ENCODE measurements around the gene INHBE. TPM values are rescaled to one million over a fixed set of nuclear protein-coding genes. Genes with fewer than 3 reads are reported as not detected.
"Not testable (repeated sequence)": the region's sequence is repeated elsewhere in the genome, so short reads cannot be mapped to it uniquely, and the experiment has no call there.

Gene INHBE, protein sequence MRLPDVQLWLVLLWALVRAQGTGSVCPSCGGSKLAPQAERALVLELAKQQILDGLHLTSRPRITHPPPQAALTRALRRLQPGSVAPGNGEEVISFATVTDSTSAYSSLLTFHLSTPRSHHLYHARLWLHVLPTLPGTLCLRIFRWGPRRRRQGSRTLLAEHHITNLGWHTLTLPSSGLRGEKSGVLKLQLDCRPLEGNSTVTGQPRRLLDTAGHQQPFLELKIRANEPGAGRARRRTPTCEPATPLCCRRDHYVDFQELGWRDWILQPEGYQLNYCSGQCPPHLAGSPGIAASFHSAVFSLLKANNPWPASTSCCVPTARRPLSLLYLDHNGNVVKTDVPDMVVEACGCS
- total RNA-seq, result not detected

DNA sequence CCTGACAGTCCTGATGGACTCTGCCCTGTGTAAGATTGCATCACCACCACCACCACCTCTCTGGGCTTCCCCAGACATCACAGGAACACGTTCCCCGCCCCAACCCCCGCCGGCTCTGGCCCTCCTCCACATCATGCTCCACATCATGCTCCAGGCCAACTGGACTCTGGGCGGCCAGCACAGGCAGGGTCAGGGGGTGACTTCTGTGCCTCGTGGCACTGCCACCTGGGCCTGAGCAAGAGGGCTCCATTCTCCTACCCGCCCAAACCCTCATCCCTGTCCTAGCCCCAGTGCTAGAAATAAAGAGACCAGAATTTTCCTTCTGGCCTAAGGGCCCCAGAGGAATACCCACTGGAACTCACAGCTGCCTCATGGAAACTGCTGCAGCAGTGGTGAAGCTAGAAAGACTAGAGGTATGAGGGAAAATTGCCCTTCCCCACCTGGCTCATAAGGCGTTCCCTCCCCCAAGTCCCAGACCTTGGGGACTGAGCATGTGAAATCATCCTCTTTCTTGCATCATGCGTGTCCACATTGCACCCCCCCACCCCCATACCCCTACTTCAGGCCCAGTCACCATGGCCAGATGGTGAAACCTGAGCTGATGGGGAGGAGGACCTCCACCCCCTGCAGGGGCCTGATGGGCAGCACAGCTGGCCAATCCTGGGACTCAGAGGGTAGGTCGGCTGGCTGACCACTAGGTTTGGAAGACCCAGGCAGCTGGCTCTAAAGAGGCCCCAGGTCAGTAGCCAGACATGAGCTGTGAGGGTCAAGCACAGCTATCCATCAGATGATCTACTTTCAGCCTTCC is at the start of gene INHBE:
Gene INHBE, plus strand, starts transcription at position 742 of the 808 bp plus-strand sequence. CDS start 230 bp downstream, outside the sequence.
- DNase-seq, result no peak

DNA sequence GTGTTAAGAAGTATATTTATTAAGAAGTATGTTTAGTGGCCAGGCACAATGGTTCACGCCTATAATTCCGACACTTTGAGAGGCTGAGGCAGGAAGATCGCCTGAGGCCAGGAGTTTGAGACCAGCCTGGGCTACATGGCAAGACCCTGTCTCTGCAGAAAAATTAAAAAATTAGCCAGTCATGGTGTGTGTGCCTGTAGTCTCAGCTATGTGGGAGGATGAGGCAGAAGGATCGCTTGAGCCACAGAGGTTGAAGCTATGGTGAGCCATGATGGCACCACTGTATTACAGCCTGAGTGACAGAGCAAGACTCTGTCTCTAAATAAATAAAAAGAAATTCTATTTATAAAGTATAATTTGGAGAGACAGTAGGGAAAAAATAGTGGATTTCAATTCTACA is 44.6 kb upstream of the INHBE start:
- no peak for DNase-seq

DNA sequence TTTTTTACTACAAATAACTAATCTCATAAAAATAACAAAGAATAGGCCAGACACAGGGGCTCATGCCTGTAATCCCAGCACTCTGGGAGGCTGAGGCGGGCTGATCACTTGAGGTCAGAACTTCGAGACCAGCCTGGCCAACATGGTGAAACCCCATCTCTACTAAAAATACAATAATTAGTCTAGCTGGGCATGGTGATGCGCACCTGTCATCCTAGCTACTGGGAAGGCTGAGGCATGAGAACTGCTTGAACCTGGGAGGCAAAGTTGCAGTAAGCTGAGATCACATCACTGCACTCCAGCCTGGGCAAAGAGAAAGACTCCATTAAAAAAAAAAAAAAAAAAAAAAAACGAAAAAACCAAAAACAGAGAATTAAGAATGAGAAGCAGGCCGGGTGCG is 40.9 kb upstream of the INHBE start:
- DNase-seq, result not testable (repeated sequence)

DNA sequence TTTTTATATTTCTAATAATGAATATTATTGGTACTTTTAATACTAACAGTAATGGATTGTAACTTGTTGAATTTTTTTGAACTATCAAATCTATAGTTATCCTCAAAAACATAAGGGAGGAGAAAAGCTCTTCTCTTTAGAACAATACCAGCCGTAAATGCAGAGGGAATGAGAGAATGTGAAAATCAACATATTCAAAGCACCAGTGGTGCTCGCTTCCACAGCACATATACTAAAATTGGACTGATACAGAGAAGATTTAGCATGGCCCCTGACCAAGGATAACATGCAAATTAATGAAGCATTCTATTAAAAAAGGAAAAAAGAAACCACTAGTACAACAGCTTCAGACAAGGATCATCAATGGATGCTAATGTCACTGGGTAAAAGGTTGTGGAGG is 40.0 kb upstream of the INHBE start:
- no peak for DNase-seq

DNA sequence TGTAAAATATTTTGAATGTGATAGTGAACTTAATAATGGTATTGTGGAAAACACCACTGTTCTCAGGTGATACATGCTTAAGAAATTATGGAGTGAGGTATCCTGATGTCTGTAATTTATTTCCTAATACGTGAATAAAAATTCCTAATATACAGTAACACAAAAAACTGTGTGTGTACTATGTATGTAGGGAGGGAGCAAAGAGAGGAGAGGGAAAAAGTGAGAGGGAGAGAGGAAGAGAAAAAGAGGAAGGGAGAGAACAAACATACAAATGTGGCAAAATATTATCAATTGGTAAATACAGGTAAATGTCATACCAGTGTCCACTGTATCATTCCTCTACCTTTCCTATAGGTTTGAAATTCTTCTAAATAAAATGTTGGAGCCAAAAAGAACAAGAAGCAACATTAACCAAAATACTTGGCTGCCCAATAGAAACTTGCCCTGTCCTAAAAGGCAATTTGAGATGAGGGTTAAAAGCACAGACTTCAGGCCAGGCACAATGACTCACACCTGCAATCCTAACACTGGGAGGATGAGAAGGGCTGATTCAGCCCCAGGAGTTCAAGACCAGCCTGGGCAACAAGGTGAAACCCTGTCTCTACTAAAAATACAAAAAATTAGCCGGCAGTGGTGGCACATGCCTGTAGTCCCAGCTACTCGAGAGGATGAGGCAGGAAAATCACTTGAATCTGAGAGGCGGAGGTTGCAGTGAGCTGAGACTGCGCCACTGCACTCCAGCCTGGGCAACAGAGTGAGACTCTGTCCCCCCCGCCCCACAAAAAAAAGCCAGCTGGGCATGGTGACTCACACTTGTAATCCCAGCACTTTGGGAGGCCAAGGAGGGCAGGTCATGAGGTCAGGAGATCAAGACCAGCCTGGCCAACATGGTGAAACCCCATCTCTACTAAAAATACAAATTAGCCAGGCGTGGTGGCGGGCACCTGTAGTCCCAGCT is 38.8 kb upstream of the INHBE start:
- DNase-seq, result no peak

DNA sequence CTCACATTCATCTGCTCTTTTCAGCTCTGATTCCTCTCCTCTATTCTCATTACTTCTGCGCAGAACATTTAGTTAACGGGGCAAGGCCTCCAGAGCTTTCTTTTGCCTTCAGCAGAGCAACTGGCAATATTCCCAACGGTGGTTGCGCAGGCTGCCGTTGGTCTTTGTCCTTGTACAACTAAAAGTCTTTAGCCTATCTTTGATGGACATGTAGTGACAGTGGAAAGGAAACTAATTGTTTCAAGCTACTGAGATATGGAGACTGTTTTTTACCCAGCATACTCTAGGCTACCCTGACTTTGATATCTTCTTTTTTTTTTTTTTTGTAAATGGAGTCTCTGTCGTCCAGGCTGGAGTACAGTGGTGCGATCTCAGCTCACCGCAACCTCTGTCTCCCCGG is 36.9 kb upstream of the INHBE start:
- no peak for DNase-seq

DNA sequence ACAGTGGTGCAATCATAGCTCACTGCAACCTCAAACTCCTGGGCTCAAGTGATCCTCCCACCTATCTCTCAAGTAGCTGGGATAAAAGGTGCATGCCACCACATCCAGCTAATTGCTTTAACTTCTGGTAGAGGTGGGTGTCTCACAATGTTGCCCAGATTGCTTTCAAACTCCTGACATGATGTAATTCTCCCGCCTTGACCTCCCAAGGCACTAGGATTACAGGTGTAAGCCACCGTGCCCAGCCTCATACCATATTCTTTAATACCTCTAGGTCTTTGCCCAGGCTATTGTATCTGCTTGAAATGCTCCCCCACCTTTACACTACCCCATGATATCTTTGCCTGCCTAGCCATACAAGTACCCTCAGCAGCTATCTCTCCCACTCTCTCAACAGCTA is 35.6 kb upstream of the INHBE start:
- no peak for DNase-seq

DNA sequence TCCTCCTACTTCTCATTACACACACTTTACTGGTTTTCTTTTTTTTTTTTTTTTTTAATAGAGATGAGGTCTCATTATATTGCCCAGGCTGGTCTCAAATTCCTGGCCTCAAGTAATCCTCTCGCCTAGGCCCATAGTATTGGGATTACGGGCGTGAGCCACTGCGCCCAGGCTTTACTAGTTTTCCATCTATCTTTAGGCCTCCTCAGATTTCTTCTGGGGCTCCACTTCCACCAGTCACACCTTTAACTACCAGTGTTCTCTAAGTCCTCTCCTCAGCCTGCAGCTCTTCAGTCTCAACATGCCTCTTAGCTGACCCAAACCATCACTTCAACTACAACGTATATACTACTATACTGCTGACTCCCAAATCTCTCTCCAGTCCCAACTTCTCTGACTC is 34.6 kb upstream of the INHBE start:
- DNase-seq, result no peak

DNA sequence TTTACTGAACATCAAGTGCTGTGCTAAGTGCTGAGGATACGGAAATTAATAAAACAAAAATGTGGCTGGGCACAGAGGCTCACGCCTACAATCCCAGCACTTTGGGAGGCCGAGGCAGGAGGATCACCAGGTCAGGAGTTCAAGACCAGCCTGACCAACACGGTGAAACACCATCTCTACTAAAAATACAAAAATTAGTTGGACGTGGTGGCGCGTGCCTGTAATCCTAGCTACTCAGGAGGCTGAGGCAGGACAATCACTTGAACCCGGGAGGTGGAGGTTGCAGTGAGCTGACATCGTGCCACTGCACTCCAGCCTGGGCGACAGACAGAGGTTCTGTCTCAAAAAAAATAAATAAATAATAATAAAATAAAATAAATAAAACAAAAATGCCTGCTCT is 28.2 kb upstream of the INHBE start:
- not testable (repeated sequence) for DNase-seq

DNA sequence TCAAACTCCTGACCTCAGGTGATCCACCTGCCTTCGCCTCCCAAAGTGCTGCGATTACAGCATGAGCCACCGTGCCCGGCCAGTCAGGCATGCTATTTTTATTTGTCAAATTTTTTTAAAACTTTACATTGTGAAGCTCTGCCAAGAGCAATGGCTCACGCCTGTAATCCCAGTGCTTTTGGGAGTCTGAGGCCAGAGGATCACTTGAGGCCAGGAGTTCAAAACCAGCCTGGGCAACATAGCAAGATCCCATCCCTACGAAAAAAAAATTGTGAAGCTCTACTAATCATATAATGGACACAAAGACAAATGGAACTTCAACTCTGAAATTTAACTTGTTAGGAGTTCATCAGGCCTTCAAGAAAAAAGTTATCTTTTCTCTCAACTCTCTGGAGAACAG is 26.1 kb upstream of the INHBE start:
- no peak for DNase-seq

DNA sequence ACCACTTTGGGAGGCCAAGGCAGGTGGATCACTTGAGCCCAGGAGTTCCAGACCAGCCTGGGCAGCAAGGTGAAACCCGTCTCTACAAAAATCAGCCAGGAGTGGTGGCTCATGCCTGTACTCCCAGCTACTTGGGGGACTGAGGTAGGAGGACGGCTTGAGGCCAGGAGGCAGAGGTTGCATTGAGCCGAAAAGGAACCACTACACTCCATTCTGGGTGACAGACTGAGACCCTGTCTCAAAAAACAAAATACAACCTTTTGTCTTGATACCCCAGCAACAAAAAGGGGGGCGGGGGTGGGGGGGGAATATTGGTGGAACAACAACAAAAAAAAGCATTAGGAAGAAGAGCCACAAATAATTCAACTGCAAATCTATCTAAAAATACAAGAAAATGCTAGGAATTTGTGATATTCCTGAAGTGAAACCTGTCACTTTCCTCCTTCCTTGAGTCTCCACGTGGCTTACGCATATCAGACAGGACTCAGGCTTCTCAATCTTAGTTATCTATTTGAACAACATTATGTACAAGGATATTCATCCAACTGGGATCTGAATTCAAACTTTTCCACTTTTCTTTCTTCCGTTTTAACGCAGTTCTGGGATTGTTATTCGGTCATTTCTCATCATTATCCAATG is 25.5 kb upstream of the INHBE start:
- no peak for DNase-seq

DNA sequence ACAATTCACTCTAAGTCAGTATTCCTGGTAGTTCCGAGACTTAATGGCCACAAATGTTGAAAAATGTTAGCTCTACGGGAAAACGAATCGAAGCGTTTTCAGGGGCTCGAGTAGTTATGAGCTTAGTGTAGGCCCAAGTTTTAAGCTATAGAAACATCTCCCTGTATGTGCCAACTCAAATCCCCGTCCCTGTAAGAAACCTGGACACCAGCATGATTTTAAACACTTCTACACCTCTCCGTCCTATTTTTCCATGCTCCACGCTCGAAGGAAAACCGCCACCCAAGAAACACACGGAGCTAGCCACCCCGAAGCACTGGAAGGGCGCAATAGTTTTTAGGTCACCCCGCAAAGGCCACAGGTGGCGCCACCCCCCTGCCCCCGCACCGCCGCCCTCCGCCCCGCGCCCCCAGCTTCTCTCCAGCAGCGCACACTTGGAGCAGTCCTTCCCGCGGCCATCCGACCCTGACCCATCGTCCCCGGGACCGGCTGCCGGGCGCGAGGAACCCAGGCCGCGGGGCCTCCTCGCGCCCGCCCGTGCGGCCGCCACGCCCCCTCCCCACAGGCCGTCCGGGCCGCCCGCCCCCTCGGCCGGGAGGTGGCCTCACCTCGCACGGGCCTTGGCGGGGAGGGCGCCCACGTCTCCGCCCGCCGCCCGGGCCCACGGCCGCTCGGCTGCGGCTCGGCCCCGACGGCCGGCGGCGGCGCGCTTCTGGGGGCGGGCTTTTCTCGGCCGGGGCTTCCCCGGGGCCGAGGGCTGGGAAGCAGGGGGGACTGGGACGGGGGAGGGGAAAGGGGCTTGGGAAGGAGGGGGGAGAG is 24.8 kb upstream of the INHBE start:
- DNase-seq, result no peak

DNA sequence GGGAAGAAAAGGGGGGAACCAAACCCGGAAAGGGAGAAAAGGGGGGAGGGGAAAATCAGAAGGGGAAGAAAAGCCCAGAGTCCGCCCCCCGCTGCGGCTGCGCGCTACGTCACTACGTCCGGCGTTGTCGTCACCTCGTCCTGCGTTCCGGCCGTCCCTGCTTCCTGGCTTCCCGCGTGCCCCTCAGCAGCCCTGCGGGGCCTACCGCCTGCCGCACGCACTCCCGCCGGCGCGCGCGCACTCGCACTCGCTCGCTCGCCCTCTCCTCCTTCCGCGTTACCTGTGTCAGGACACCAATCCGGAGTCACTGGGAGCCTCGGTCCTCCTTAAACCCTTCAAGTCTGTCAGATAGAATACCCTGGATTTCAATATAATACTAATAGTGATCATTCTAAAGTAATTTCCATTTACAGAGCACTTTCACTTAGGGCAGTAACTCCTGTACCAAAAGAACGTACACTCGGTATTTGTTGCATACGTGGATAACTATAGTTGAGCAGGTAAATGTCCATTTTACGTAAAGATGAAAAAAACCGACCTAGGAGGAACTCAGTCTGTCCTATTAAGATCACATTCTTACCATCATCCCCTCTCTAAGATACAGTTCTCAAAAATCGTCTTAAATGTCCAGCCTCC is 24.1 kb upstream of the INHBE start, which contains the start of gene R3HDM2:
Gene R3HDM2, minus strand, starts transcription at position 113 of the 636 bp plus-strand sequence. CDS start 120,615 bp downstream, outside the sequence.
- DNase-seq, result peak; percentile 89

DNA sequence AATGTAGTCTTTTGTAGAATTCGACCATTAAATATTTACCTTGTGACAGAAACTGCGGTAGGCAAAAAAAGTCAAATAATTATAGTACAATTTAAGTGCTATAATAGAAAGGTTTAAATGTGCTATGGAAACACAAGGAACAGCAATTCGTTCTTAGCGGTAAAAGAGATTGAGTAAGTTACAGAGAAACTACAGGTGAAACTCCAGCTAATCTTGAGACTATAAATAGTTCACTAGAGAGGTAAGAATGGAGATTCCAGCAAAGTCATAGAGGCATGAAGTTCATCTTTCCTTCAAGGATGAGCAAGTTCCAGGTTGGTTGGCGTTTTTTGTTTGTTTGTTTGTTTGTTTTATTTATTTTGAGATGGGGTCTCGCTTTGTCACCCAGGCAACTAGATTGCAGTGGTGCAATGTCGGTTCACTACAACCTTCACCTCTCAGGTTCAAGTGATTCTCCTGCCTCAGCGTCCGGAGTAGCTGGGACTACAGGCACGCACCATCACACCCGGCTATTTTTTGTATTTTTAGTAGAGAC is 23.4 kb upstream of the INHBE start:
- no peak for DNase-seq

DNA sequence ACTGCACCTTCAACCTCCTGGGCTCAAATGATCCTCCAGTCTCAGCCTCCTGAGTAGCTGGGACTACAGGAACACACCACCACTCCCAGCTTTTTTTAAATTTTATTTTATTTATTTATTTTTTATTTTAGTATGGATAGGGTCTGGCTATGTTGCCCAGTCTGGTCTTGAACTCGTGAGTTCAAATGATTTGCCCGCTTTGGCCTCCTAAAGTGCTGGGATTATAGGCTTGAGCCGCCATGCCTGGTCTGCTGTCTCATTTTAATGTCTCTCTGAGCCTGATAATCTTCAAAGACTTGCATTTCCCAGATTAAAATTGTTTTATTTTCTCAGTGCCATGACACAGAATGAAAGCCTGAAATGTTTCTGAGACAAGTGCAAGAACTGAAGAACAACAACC is 21.7 kb upstream of the INHBE start:
- no peak for DNase-seq

DNA sequence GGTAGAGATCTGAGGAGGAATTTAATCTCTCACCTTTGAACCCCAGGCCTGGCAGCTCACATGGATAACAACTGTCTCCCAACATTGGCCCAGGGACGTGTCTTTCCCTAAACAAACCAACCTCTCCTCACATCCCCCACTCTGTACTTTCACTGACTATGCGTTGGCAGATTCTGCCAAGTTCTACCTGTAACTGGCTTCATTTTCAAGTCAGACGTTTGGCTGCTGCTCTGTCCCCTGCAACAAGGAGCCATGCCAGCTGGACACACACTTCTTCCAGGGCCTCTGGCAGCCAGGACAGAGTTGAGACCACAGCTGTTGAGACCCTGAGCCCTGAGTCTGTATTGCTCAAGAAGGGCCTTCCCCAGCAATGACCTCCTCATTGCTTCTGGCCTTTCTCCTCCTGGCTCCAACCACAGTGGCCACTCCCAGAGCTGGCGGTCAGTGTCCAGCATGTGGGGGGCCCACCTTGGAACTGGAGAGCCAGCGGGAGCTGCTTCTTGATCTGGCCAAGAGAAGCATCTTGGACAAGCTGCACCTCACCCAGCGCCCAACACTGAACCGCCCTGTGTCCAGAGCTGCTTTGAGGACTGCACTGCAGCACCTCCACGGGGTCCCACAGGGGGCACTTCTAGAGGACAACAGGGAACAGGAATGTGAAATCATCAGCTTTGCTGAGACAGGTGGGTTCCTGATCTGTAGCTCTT is 20.4 kb upstream of the INHBE start, which contains the start of gene INHBC:
Gene INHBC, plus strand, starts transcription at position 268 of the 707 bp plus-strand sequence. Its CDS starts 103 bp downstream, at position 371.
- DNase-seq, result no peak

DNA sequence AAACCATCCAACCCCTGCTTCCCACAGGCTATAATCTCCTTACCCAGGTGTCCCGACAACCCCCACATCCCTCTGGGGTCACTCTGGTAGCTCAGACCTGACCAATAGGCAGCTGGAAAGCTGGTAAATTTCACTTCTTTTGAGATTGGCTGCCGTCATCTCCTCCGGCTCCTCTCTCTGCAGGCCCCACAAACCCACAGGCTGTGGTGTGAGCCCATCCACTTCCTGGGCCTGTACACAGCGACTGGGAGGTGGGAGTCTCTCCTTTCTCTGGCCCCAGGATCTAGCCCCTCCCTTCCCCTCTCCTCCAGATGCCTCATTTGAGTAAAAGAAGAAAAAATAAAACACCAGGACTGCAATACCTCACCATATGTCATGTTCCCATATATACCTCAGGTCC is 19.8 kb upstream of the INHBE start:
- no peak for DNase-seq

DNA sequence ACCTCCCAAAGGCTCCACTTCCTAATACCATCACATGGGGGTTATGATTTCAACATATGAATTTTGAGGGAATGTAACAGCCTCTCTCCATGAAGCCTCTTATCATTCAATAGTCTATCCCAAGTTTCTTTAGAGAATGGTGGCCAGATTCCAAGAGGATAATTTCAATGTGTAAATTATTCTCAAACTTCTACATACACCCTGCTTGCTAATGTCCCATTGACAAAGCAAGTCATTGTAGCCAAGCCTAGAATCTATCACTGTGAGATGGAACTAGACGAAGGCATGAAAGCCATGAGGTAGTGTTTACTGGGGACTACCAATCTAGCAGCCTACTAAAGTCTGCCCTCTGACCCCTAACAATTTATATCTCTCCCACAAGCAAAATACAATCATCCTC is 16.7 kb upstream of the INHBE start:
- DNase-seq, result no peak

DNA sequence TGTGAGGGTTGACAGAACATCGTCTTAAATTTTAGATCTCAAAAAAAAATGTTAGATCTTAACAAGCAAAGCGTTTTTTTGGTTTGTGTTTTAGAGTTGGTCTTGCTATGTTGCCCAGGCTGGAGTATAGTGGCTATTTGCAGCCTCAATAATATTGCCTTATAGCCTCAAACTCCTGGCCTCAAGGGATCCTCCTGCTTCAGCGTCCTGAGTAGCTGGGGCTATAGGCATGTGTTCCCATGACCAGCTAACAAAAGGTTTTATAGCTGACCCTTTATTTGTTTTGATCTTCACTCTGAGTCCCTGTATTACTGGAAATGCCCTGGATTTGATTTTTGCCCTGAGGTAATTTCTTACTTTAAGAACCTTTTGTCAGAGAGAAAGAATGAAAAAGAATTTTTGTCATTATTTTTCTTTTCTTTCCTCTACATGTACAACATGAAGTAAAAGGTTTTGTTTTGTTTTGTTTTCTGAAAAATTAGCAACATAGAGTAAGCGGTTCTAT is 15.3 kb upstream of the INHBE start:
- no peak for DNase-seq
